ENCODE measurements around the gene FZD10.

The FZD10 gene

DNA sequence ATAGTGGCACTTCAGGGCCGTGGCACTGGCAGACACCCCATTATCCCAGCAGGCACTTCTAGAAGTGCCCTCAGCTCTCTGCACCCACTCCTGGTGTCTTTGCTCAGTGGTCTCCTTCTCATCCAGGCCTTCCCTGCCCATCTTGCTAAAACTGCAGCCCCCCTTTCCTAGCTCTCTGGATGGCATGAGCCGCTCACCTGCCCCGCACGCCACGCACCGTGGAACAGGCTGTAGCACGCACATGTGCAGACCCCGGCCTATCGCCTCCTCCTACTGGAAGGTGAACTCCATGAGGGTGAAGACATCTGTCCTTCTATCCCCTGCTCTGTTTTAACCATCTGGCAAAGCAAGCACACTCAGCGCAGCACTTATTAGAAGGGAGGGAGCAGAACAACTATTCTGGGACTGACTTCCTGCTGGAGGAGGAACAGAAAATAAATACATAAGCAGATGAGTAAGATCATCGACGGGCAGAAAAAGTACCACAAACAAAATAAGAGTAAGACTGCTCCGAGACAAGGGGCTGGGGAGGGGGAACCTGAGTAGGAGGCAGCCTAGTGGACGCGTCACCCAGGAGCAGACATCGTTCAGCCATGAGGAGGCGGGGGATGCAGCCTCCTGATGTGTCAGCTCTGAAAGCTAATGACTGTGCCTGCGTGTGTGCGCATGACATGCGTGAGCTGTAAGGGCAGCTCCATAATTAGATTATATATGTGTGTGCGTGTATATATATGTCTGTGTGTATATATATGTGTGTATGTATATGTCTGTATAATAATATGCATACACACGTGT is 7.8 kb upstream of the FZD10 start:
- no peak for DNase-seq (ENCODE audit: low spot score)
- no peak for FAIRE-seq

DNA sequence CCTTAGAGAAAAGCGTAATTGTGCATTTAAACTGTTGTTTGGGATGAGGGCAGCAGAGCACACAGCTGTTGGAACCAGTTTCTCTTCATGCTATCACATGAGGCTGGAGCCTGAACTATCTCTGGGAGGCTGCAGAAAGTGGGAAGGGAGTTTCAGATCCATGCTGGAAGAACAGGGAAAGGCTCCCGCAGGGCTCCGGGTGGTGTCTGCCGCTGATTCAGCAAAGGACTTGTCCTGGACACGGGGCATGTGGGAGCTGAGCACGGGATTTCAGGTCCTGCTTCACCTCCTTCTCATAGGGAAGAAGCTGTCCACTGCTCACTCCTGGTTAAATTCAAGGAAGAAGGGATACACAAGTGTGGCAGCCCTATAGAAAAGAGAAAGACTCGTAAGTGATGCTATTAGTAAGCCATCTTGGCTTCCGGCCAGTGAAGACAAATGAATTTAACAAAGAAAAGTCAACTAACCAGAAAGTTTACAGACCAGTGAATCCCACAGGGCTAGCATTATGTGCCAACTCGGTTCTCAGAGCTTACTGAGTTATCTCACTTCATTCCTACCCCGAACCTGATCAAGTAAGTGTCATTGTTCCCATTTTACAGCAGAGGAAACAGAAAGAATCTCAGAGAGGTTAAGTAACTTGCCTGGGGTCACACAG is 6.7 kb upstream of the FZD10 start:
- FAIRE-seq = no peak

DNA sequence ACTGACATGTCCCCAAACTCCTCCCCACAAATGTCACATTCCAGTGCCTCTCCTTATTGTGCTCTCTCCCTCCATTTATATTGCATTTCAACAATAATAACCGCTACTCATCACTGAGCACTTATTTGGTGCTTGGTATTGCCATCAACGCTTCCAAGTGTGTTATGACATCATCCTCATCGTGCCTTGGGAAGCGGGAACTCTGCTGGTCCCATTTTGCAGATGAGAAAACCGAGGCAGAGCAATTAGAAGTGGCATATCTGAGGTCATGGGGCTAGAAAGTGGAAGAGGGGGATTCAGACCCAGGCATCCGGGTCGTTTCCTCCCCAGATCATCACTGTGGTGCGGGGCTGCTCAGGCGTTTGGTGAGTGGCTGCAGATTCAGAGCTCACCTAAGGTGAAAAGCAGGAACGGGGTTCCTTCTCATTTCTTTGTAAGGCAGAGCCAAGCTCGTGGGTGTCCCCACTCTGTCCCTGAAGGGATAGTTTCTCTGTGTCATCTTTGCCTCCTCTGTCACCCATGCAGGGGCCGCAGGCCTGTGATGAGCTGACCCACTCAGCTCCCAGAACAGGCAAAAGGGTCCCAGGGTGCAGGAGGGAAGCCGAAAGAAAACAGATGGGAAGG is 5.5 kb upstream of the FZD10 start:
- DNase-seq (ENCODE audit: low spot score) (no peak), FAIRE-seq (no peak)

More for the DNA sequence above, 6.7 kb upstream of the FZD10 start:
- DNase-seq (ENCODE audit: low spot score) = no peak

DNA sequence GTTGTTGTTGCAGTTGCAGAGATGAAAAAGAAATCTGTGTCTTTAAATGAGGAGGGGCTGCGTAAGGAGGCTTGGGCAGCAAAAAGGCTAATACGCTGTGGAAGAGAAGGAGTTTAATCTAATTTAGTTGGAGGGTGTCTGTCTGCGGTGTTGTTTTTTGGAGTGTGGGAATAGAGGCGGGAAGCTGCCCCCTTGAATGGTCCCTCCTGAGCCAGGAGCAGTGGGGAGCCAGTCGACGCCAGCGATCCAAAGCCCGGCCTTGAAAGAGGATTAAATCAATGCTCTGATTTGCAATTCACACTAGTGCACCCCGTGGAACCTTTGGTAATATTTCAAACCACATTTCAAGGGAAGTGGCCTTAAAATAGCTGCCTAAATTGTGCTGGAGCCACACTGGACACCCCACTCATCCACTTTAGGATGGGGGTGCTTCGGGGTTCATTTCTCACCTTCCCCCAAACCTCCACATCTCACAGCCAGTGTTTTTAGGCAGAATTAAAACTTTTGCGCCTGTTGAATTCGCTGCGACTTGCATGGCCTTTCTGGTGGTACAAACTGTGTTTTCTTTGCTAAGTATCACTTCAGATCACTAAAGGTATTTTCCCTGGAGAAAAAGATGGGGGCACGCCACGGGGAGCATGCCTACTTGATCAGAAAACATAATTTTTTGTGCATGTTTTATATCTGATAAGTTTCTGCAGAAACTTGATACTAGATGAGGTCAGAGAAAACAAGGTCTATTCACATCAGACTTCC is 4.1 kb upstream of the FZD10 start:
- DNase-seq (ENCODE audit: low spot score) (no peak), FAIRE-seq (no peak)

DNA sequence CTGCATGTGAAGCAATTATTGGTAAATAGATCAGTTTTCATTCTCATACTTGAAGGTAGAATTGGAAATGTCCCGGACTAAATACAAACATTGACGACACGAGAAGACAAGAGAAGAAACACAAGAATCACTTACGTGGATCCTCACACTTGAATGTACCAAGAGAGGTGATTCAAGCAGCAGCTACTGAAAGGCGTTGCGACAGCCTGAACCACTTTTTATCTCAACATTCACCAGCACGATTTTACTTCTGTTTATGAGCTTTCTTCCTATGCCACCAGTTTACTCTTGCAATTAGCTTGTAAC is 3.6 kb upstream of the FZD10 start:
- FAIRE-seq (no peak), DNase-seq (ENCODE audit: low spot score) (no peak)

DNA sequence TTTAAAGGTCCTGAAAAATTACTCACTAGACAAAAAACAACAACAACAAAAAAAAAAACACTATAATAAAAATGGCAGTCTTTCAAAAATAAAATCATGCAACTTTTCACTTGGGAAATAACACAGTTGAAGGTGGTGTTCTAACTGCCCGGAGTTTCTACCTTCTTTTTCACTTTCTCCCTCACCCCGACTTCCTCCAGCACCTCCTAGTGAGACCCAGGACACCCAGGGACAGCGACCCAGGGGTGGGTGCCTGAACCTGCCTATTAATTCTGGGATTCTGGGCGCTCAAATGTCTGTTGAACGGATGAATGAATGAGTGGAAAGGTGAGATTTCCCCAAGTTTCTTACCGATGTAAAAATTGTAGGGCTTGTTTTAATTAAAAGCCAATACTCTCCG is 2.0 kb upstream of the FZD10 start:
- DNase-seq (ENCODE audit: low spot score) = no peak
- no peak for FAIRE-seq

DNA sequence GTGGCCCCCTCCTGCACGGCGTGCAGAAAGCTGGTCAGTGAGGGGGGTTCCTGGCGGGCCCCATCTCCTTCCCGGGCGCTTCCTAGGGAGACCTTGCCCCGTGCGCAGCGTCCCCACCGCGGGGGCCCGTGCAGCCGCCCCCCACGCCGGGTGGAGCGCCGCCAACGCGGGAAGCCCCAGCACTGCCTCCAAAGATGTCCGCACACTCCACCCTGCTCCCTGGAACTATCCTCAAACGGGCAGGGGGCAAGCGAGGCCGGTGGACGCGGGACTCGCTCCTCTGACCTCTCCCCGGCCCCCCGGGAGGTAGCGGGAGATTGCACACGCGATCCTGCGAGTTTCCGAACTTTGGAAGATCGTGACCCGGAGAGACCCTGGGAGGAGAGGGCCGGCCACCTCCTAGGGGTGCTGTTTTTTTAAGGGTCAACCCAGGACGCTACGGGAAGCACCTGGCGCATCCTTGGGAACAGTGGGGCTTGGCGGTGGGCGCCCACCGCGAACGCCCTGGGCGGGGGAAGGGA is 1.5 kb upstream of the FZD10 start:
- FAIRE-seq (no peak), DNase-seq (ENCODE audit: low spot score) (no peak)

DNA sequence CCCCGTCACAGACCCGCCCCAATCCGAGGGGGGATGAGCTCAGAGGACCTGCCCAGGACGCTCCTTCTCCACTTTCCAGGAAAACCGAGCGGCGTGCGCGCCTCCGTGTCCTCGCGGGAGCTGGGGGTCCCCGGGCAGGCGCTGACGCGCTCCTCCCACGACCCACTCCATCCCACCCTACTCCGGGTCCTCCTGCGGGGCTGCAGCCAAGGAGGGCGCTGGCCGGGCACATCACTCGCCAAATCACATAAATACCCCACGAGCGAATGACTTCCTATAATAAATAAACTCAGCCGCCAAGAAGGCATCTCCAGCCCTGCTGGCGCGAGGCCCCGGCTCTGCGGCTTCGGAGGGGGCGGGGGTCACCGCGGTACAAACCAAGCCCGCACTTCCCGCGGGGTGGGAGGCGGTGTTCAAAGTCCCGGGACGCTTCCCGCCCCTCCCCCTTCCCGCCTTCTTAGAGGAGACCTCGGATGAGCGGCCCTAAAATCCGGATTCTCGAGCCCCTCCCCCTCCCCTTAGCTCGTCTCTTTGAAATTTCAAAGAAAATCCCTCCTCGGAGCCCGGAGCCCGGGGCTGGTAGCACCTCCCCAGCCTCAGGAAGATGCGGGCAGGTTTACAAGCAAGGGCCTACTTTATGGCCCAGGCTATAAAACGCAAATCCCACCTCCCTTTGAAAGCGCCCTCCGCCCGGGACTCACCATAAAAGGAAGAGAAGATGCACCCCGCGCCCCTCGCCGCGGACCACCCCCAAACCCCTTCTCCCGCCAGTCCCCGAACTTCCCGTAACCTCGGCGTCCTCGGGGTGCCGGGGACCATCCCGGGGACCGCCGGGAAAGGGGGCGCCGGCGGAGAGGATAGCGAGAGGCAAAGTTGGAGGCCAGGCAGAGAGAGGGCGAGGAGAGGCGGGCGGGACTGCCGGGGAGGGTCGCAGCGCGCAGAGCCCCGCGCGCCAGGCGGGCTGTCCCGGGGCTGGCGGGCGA is 712 bp upstream of the FZD10 start:
- DNase-seq (ENCODE audit: low spot score) = no peak
- FAIRE-seq = no peak

DNA sequence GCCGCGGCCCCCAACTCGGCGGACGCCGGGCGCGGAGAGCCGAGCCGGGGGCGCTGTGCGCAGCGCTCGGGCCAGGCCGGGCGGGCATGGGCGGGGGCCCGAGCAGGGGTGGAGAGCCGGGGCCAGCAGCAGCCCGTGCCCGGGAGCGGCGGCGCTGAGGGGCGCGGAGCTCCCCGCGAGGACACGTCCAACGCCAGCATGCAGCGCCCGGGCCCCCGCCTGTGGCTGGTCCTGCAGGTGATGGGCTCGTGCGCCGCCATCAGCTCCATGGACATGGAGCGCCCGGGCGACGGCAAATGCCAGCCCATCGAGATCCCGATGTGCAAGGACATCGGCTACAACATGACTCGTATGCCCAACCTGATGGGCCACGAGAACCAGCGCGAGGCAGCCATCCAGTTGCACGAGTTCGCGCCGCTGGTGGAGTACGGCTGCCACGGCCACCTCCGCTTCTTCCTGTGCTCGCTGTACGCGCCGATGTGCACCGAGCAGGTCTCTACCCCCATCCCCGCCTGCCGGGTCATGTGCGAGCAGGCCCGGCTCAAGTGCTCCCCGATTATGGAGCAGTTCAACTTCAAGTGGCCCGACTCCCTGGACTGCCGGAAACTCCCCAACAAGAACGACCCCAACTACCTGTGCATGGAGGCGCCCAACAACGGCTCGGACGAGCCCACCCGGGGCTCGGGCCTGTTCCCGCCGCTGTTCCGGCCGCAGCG is 639 bp downstream of the FZD10 start:
- no peak for DNase-seq (ENCODE audit: low spot score)

DNA sequence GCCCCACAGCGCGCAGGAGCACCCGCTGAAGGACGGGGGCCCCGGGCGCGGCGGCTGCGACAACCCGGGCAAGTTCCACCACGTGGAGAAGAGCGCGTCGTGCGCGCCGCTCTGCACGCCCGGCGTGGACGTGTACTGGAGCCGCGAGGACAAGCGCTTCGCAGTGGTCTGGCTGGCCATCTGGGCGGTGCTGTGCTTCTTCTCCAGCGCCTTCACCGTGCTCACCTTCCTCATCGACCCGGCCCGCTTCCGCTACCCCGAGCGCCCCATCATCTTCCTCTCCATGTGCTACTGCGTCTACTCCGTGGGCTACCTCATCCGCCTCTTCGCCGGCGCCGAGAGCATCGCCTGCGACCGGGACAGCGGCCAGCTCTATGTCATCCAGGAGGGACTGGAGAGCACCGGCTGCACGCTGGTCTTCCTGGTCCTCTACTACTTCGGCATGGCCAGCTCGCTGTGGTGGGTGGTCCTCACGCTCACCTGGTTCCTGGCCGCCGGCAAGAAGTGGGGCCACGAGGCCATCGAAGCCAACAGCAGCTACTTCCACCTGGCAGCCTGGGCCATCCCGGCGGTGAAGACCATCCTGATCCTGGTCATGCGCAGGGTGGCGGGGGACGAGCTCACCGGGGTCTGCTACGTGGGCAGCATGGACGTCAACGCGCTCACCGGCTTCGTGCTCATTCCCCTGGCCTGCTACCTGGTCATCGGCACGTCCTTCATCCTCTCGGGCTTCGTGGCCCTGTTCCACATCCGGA is 1.4 kb downstream of the FZD10 start:
- no peak for DNase-seq (ENCODE audit: low spot score)
- no peak for FAIRE-seq

More for the DNA sequence above, 639 bp downstream of the FZD10 start:
- no peak for FAIRE-seq

DNA sequence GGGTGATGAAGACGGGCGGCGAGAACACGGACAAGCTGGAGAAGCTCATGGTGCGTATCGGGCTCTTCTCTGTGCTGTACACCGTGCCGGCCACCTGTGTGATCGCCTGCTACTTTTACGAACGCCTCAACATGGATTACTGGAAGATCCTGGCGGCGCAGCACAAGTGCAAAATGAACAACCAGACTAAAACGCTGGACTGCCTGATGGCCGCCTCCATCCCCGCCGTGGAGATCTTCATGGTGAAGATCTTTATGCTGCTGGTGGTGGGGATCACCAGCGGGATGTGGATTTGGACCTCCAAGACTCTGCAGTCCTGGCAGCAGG is 1.9 kb downstream of the FZD10 start:
- no peak for FAIRE-seq
- DNase-seq (ENCODE audit: low spot score) = no peak

DNA sequence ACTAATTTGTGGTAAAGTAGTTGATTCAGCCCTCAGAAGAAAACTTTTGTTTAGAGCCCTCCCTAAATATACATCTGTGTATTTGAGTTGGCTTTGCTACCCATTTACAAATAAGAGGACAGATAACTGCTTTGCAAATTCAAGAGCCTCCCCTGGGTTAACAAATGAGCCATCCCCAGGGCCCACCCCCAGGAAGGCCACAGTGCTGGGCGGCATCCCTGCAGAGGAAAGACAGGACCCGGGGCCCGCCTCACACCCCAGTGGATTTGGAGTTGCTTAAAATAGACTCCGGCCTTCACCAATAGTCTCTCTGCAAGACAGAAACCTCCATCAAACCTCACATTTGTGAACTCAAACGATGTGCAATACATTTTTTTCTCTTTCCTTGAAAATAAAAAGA is 2.7 kb downstream of the FZD10 start:
- no peak for DNase-seq (ENCODE audit: low spot score)
- FAIRE-seq = no peak

DNA sequence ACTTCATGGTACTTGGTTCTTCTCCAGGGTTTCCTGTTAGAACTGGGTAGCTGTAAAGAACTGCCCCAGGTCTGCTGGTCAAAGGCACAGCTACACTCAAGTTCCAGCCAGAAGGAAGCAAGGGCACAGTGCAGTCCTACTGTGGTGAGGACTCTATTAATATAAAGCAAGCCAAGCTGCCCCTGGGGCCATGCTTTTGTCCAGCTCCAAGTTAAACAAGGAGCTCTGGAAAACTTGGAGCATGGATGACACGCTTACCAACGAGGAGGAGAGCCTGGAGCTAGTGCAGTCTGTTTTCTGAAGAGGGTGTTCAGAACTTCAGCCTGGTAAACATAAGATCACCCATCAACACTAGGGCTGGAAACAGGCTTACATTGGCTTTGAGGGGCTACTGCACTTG is 4.0 kb downstream of the FZD10 start:
- no peak for FAIRE-seq

DNA sequence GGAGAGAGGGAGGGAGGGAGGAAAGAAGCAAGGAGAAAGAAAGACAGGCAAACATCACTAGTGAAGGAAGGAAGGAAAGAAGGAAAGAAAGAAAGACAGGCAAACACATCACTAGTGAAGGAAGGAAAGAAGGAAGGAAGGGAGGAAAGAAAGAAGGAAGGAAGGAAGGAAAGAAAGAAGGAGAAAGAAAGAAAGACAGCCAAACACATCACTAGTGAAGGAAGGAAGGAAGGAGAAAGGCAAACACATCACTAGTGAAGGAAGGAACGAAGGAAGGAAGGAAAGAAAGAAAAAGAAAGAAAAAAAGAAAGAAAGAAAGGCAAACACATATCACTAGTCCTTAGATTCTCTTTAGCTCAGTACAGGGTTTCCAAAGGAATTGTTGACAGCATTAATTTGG is 5.3 kb downstream of the FZD10 start:
- FAIRE-seq (no peak), DNase-seq (ENCODE audit: low spot score) (no peak)

More for the DNA sequence above, 4.0 kb downstream of the FZD10 start:
- DNase-seq (ENCODE audit: low spot score) = no peak

DNA sequence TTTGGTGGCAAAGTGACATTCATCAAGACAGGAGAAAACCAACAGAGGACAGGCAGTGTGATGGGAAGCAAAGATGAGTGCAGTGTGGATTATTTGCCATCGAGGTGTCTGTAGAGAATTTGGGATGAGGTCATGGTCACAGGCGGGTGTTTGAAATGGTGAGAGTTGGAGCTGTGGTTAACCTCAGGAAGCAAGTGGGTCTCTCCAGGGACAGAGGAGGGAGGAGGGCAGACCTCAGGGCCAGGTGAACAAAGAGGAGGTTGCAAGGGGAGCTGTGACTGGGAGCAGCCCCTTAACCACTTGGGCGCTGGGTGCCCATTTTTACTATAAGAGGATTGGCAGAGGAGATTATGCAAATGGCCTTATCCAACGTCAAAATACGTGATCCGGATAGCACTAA is 7.0 kb downstream of the FZD10 start:
- DNase-seq (ENCODE audit: low spot score) = no peak
- FAIRE-seq = no peak

DNA sequence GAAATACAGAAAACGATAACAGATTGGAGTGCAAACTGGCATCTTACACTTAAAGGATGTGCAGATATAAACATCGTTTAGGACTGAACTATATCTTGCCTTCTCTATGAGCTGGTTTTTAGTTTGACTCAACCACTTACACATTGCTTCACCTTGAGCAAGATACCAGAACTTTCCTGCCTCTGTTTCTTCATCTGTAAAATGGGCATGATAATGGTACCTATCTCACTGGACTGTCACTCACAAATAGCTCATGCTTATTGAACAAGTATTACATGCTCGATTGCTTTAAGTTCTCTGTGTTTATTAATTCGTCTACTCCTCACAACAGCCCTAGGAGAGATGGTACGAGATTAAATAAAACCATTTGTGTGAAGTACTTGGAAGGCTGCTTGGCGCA is 7.7 kb downstream of the FZD10 start:
- DNase-seq (ENCODE audit: low spot score) (no peak), FAIRE-seq (no peak)

DNA sequence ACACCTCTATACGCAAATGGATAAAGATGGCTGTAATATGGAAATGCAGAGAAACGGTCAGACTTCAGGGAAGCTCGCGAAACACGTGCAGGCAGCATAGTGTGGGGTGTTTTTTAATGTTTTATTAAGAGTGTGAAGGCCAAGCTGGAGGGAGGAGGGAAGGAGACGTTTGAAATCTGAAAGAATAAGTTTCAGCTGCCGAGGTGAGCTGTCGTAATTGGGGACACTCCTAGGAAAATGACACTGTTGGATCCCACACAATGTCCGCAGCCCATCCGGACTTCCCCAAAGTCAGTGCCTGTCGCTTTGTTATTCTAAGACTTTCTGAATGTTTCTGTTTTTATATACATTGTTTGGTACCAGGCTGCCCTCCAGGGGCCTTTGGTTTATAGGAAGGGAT is 8.3 kb downstream of the FZD10 start:
- no peak for FAIRE-seq
- DNase-seq (ENCODE audit: low spot score) = no peak

DNA sequence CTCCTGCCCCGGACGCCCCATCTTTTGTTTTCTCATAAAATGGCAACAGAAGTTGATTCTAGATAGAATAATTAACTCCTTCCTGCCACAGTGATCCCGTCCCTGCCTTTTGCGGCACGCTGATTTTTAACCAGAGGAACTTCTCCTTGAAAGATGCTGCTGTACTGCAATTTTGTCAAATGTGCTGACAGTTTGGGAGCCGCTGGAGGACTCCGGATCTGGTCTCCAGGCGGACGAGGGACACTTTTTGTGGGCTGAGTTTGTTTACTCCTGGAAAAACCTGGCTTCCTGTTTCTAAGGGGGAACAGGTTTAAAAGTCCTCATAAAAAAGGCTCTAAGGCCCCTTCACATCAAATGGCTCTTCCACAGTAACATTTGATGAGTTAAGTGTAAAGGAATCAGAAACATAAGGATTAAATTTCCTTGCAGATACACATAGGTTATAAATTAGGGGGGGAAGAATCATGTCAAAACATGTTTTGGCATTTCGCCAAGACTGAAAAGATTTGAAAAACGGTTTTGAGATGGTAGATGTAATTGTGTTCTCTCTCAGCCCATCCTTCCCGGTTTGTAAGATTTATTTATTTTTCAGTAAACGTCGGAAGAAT is 15.5 kb downstream of the FZD10 start:
- no peak for FAIRE-seq
- no peak for DNase-seq (ENCODE audit: low spot score)

DNA sequence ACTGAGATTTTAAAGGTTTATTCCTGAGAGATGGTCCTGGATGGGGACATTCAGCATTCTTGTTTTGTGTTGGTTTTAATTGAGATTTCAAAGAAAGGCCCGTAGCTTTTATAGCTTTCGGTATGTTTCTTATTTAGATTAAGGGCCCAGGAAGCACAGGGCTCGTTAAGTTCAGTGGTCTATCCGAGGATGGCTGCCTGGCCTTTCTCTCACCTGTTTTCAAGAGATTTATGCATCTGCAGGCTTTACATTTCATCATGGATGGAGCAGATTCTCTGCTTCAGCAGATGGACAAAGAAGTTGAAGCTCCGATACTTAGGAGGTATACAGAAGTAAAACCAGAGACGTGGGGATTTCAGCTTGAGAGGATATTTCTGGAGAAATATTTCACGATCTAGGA is 16.0 kb downstream of the FZD10 start:
- no peak for FAIRE-seq
- no peak for DNase-seq (ENCODE audit: low spot score)

Measured in RCC 7860 (cell line).